ENCODE results near the gene TNFSF13. TPM values are rescaled to one million over a fixed set of nuclear protein-coding genes. Genes with fewer than 3 reads are reported as not detected.
A peak's percentile ranks its signal among the peaks of the same experiment; 100 is the strongest.

TNFSF13 gene
- polyA plus RNA-seq, 3 donors, result 19.3 to 42.6 (median 26.5) TPM

GRCh38 chr17:7549401-7550055 lies 9.0 kb upstream of the TNFSF13 start:
- 26 to 36% (median 30%) methylated on average over 20 of the region's 20 CpGs for WGBS, 3 donors
- H3K27ac ChIP-seq (ENCODE audit: low read depth, low read length), result no peak overlapping the region

- WGBS, 3 donors, result 61 to 68% (median 61%) methylated on average over 6 of the region's 6 CpGs
- no peak overlapping the region for H3K27ac ChIP-seq (ENCODE audit: low read depth, low read length)
Measured at GRCh38 chr17:7550344-7550743, 8.2 kb upstream of the TNFSF13 start.

GRCh38 chr17:7551396-7551795 lies 7.2 kb upstream of the TNFSF13 start:
- H3K27ac ChIP-seq (ENCODE audit: low read depth, low read length), result no peak overlapping the region
- 82 to 87% (median 86%) methylated on average over 4 of the region's 4 CpGs for WGBS, 3 donors

DNA sequence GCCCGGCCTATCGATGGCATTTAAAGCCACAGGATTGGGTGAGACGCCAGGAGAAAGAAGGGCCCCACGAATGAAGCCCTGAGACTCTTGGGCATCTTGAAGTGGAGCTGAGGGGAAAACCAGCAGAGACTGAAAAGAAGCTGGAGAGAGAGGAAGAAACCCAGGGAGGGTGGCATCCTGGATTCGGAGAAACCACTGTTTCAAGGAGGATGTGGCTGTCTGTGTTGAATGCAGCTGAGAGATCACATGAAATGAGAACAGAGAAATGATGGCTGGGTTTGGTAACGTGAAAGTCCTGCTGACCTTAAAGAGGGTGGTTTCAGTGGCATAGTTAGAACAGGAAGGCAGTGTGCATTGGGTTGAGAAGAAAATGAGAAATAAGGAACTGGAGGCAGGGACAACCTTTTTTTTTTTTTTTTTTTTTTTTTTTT lies 5.9 kb upstream of the TNFSF13 start:
- H3K27ac ChIP-seq (ENCODE audit: low read depth, low read length), result no peak overlapping the region
- WGBS, 3 donors, result 50 to 82% (median 63%) methylated on average over 6 of the region's 6 CpGs

DNA sequence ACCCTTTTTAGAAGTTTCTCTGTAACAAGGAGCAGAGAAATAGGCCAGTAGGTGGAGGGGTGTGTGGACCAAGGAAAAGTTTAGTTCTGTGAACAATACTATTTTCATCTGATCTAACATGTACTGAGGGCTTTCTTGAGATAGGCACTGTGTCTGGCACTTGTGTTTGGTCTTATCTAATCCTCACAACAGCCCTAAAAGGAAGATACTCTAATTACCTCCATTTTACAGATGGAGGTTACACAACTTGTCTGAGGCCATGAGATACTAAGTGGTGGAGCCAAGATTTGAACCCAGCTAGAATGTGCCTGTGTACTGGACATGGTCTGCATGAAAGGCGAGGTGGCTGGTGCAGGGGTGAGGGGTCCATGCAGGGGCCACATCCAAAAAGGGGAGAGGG lies 5.2 kb upstream of the TNFSF13 start:
- 95 to 100% (median 100%) methylated on average over 1 of the region's 1 CpG for WGBS, 3 donors
- H3K27ac ChIP-seq (ENCODE audit: low read depth, low read length), result no peak overlapping the region

- no peak overlapping the region for H3K27ac ChIP-seq (ENCODE audit: low read depth, low read length)
- 65 to 77% (median 69%) methylated on average over 10 of the region's 10 CpGs for WGBS, 3 donors
Measured at GRCh38 chr17:7555320-7555948, 3.1 kb upstream of the TNFSF13 start.

DNA sequence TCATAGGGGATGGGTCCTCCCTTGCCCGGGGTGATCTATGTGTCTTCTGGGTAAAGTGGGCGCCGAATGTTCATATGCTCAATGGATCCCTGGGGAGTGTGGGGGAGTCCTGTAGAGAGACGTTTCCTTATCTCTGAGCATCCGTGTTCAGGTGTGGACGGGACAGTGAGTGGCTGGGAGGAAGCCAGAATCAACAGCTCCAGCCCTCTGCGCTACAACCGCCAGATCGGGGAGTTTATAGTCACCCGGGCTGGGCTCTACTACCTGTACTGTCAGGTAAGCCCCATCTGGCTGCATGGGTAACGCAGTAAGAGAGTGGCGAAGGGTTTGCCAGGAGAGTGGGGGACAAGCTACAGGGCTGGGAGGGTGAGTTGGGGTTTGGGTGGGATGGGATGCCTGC lies 1.9 kb upstream of the TNFSF13 start:
- no peak overlapping the region for H3K27ac ChIP-seq (ENCODE audit: low read depth, low read length)
- 82 to 86% (median 83%) methylated on average over 12 of the region's 12 CpGs for WGBS, 3 donors

DNA sequence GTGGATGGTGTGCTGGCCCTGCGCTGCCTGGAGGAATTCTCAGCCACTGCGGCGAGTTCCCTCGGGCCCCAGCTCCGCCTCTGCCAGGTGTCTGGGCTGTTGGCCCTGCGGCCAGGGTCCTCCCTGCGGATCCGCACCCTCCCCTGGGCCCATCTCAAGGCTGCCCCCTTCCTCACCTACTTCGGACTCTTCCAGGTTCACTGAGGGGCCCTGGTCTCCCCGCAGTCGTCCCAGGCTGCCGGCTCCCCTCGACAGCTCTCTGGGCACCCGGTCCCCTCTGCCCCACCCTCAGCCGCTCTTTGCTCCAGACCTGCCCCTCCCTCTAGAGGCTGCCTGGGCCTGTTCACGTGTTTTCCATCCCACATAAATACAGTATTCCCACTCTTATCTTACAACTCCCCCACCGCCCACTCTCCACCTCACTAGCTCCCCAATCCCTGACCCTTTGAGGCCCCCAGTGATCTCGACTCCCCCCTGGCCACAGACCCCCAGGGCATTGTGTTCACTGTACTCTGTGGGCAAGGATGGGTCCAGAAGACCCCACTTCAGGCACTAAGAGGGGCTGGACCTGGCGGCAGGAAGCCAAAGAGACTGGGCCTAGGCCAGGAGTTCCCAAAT lies 1.3 kb upstream of the TNFSF13 start:
- H3K27ac ChIP-seq (ENCODE audit: low read depth, low read length), result no peak overlapping the region
- WGBS, 3 donors, result 59 to 66% (median 60%) methylated on average over 19 of the region's 19 CpGs

- peak overlapping the region; percentile 90 for H3K27ac ChIP-seq (ENCODE audit: low read depth, low read length)
- WGBS, 3 donors, result 2 to 5% (median 3%) methylated on average over 21 of the region's 21 CpGs
Measured at GRCh38 chr17:7557775-7558543, 591 bp upstream of the TNFSF13 start.

DNA sequence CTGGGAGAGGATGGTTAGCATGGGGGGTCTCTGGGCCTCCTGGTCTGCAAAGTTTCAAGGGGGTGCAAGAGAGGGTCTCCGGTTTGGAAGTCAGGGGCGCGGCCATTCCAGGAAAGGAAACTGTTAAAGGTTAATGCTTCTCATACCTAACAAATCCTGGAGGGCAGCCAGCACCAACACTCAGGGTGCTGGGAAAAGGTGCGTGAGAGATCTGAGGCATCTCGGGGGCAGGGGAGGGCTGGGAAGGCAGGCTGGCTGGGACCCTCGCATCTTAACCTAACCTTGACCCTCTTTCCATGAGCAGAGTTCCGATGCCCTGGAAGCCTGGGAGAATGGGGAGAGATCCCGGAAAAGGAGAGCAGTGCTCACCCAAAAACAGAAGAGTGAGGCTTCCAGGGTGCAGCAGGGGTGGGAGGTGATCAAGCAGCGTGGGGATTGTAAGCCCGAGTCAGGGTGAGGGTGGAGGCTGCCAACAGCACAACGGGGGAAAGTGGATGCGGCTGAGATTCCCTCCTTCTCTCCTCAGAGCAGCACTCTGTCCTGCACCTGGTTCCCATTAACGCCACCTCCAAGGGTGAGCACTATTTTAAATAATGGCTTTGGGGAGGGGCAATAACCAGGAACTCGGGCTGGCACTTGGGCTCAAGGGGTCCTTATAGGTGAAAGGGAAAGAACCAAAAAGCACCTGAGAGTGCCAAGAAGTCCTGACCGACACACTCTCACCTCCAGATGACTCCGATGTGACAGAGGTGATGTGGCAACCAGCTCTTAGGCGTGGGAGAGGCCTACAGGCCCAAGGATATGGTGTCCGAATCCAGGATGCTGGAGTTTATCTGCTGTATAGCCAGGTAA lies 996 bp downstream of the TNFSF13 start:
- no peak overlapping the region for H3K27ac ChIP-seq (ENCODE audit: low read depth, low read length)

DNA sequence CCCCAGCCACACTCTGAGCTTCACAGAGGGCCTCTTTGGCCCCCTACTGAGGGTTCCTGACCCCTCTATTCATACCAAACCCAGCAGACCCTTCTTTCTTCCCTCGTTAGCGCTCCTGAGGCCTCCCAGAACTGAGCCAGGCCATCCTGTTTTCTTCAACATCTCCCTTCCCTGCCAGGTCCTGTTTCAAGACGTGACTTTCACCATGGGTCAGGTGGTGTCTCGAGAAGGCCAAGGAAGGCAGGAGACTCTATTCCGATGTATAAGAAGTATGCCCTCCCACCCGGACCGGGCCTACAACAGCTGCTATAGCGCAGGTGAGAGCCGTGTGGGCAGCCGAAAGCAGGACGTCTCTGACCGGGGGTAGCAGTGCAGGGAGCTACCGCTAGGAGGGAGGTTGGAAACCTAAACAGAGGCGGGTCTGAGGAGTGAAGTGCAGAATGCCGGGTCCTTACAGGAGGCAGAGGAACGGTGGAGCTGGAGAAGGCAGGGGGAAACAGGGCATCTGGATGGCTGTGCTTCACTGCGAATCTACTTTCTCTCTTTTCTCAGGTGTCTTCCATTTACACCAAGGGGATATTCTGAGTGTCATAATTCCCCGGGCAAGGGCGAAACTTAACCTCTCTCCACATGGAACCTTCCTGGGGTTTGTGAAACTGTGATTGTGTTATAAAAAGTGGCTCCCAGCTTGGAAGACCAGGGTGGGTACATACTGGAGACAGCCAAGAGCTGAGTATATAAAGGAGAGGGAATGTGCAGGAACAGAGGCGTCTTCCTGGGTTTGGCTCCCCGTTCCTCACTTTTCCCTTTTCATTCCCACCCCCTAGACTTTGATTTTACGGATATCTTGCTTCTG lies 1.9 kb downstream of the TNFSF13 start:
- 20 to 36% (median 33%) methylated on average over 22 of the region's 22 CpGs for WGBS, 3 donors
- no peak overlapping the region for H3K27ac ChIP-seq (ENCODE audit: low read depth, low read length)

More for the DNA sequence above, 996 bp downstream of the TNFSF13 start:
- 22 to 64% (median 48%) methylated on average over 18 of the region's 18 CpGs for WGBS, 3 donors

DNA sequence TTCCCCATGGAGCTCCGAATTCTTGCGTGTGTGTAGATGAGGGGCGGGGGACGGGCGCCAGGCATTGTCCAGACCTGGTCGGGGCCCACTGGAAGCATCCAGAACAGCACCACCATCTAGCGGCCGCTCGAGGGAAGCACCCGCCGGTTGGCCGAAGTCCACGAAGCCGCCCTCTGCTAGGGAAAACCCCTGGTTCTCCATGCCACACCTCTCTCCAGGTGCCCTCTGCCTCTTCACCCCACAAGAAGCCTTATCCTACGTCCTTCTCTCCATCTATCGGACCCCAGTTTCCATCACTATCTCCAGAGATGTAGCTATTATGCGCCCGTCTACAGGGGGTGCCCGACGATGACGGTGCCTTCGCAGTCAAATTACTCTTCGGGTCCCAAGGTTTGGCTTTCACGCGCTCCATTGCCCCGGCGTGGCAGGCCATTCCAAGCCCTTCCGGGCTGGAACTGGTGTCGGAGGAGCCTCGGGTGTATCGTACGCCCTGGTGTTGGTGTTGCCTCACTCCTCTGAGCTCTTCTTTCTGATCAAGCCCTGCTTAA lies 2.6 kb downstream of the TNFSF13 start:
- 0 to 1% (median 0%) methylated on average over 32 of the region's 32 CpGs for WGBS, 3 donors

DNA sequence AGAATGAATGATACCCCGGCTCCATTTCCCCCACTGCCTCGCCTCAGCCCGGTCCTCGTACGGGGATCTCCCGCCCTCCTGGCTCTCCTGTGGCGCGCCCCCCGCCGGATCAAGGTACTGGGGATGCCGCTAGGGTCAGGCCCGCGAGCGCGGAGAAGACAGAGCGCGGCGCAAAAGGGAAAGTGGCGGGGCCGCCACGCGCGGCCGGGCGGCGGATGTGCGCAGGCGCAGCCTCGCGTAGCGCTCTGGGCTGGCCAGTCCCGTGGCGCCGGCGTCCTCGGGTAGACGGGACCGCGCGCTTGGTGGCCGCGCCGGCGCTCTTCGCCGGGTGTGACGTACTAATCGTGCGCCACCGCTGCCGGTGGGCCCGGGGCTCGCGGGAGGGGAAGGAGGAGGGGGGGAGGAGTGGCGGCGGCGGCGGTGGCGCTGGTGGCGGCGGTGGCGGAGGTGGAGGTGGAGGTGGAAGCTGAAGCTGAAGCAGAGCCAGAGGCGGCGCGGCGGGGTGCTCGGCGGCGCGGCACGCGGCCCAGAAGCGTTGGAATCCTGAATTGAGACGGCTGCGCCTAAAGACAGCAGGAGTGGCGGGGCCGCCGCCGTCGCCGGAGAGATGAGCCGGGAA lies 3.1 kb downstream of the TNFSF13 start, which contains the start of gene SENP3:
Gene SENP3 (plus strand): TSS at position 331 of the 619 bp plus-strand sequence. CDS start 1,158 bp downstream, outside the sequence.
- WGBS, 3 donors, result 0% methylated on average over 48 to 82 of the region's 82 CpGs
- peak within 1 kb of the TSS; percentile 40 for H3K27ac ChIP-seq (ENCODE audit: low read depth, low read length)

More for the DNA sequence above, 2.6 kb downstream of the TNFSF13 start:
- peak overlapping the region; percentile 40 for H3K27ac ChIP-seq (ENCODE audit: low read depth, low read length)

DNA sequence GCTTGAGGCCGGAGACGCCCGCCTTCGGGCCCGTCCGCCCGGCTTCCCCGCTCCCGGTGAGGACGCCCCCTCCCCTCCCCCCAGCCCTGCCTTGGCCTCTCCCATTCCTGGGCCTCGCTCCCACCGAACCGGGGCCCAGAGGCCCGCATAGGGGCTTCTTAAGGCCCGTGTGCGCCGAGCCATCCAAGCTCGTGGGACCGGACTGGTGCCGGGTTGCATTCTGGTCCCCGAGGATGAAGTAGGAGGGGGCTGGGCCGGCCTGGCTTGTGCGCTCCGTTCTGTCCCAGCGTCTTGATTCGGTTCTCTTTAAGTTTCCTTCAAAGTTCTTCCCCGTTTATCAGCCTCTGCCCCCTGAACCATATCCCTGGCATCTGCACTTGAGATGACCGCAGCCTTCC lies 3.7 kb downstream of the TNFSF13 start:
- H3K27ac ChIP-seq (ENCODE audit: low read depth, low read length), result no peak overlapping the region
- WGBS, 3 donors, result 1% methylated on average over 18 to 28 of the region's 28 CpGs

DNA sequence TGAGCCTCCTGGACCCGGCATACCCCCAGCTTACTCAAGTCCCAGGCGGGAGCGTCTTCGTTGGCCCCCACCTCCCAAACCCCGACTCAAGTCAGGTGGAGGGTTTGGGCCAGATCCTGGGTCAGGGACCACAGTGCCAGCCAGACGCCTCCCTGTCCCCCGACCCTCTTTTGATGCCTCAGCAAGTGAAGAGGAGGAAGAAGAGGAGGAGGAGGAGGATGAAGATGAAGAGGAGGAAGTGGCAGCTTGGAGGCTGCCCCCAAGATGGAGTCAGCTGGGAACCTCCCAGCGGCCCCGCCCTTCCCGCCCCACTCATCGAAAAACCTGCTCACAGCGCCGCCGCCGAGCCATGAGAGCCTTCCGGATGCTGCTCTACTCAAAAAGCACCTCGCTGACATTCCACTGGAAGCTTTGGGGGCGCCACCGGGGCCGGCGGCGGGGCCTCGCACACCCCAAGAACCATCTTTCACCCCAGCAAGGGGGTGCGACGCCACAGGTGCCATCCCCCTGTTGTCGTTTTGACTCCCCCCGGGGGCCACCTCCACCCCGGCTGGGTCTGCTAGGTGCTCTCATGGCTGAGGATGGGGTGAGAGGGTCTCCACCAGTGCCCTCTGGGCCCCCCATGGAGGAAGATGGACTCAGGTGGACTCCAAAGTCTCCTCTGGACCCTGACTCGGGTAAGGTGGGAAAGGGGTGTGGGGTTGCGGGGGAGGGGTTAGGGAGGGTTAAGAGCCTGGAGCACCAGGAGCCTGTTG lies 4.7 kb downstream of the TNFSF13 start:
- no peak overlapping the region for H3K27ac ChIP-seq (ENCODE audit: low read depth, low read length)
- 85 to 91% (median 85%) methylated on average over 26 to 30 of the region's 30 CpGs for WGBS, 3 donors

DNA sequence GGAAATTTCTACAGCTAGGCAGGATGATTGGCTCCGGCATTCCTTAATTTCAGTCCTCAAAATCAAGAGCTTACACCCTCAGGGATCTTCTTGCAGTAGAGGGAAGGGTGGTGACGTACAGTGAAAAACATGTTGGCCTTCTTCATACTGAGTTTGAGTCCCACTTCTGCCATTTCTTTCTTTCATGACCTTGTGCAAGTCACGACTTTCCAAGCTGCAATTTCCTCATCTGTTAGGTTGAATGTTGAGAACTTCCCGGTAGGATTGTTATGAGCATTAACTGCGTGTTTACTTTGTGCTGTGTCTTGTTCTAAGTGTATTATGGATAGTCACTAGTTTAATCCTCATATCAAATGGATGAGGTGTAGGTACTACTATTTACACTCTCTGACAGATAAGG lies 11.0 kb downstream of the TNFSF13 start:
- 67 to 84% (median 72%) methylated on average over 5 of the region's 5 CpGs for WGBS, 3 donors

More for the DNA sequence above, 11.0 kb downstream of the TNFSF13 start:
- H3K27ac ChIP-seq (ENCODE audit: low read depth, low read length), result no peak overlapping the region
